Osteocyte (in vitro differentiated cells): ENCODE measurements around the gene FBXL7. TPM values are rescaled to one million over a fixed set of nuclear protein-coding genes. Genes with fewer than 3 reads are reported as not detected.

ENCODE experiments used
- DNase-seq: peaks from one replicate; pipeline ENCODE4 v3.0.0; 2021; ENCODE audit warnings: mixed read lengths; ENCODE audit not compliant: unreplicated experiment; ENCODE audit errors: extremely low spot score
- H3K27ac Mint-ChIP-seq: one replicate; pipeline ENCODE4 v1.8.0; 2021; ENCODE audit warnings: mild to moderate bottlenecking, mixed read lengths; ENCODE audit not compliant: unreplicated experiment
- H3K27me3 Mint-ChIP-seq: one replicate; pipeline ENCODE4 v1.8.0; 2021; ENCODE audit warnings: mixed read lengths; ENCODE audit not compliant: unreplicated experiment
- H3K36me3 Mint-ChIP-seq: one replicate; pipeline ENCODE4 v1.8.0; 2021; ENCODE audit warnings: mixed read lengths; ENCODE audit not compliant: unreplicated experiment
- H3K4me1 Mint-ChIP-seq: one replicate; pipeline ENCODE4 v1.8.0; 2021; ENCODE audit warnings: mixed read lengths; ENCODE audit not compliant: unreplicated experiment
- H3K4me3 Mint-ChIP-seq: one replicate; pipeline ENCODE4 v1.8.0; 2021; ENCODE audit warnings: mild to moderate bottlenecking, moderate library complexity, mixed read lengths; ENCODE audit not compliant: unreplicated experiment
- H3K9me3 Mint-ChIP-seq: one replicate; pipeline ENCODE4 v1.8.0; 2021; ENCODE audit warnings: mixed read lengths; ENCODE audit not compliant: unreplicated experiment
- total RNA-seq: library from RNA; stranded (reverse); gene quantifications from 2 replicates; pipeline ENCODE4 v1.2.1, GENCODE V29; 2021
- TF ChIP-seq, protein P1 (sequence below): fragments of 200-600 bp; sonication (generic); IDR thresholded peaks from 2 replicates; pipeline ENCODE4 v1.5.0; 2021; ENCODE audit warnings: antibody characterized with exemption, mild to moderate bottlenecking, moderate library complexity

FBXL7 gene
- total RNA-seq, 1 donor from 2014 or later: 28.4 TPM

GRCh38 chr5:15904899-15905830 is 405.2 kb downstream of the FBXL7 start:
- H3K27ac Mint-ChIP-seq: peak overlapping the region; percentile 40
- TF ChIP-seq, protein P1, sequence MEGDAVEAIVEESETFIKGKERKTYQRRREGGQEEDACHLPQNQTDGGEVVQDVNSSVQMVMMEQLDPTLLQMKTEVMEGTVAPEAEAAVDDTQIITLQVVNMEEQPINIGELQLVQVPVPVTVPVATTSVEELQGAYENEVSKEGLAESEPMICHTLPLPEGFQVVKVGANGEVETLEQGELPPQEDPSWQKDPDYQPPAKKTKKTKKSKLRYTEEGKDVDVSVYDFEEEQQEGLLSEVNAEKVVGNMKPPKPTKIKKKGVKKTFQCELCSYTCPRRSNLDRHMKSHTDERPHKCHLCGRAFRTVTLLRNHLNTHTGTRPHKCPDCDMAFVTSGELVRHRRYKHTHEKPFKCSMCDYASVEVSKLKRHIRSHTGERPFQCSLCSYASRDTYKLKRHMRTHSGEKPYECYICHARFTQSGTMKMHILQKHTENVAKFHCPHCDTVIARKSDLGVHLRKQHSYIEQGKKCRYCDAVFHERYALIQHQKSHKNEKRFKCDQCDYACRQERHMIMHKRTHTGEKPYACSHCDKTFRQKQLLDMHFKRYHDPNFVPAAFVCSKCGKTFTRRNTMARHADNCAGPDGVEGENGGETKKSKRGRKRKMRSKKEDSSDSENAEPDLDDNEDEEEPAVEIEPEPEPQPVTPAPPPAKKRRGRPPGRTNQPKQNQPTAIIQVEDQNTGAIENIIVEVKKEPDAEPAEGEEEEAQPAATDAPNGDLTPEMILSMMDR: no peak
- DNase-seq: no peak
- H3K27me3 Mint-ChIP-seq: no peaks in the 10 kb centered on the region
- H3K4me3 Mint-ChIP-seq: no peak overlapping the region
- peaks cover 5% of the 10 kb centered on the region for H3K4me1 Mint-ChIP-seq
- H3K9me3 Mint-ChIP-seq: no peaks in the 10 kb centered on the region
- no peaks in the 10 kb centered on the region for H3K36me3 Mint-ChIP-seq

DNA sequence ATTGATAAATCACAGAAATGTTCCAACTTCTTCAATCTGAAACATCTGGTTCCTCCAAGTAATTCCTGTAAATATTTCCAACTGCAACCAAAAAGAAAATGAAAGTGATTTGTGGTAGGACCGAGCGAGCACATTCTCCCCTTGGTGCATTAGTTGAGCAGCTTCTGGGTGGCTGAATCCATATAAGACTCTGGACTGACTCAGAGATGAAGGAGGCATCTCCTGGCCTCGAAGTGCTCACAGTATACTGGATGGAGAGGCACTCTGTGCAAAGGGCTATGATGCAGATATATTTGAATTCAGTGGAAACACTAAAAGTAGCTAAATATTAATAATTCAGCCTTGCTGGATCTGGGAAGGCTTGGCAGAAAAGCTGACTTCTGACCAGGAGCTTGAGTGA is 414.7 kb downstream of the FBXL7 start:
- Mint-ChIP-seq H3K27ac (no peak overlapping the region), H3K9me3 (no peaks in the 10 kb centered on the region), H3K4me1 (peaks cover 3% of the 10 kb centered on the region), H3K4me3 (no peak overlapping the region), H3K36me3 (no peaks in the 10 kb centered on the region), H3K27me3 (no peaks in the 10 kb centered on the region)
- DNase-seq: no peak
- TF ChIP-seq, protein P1: no peak

DNA sequence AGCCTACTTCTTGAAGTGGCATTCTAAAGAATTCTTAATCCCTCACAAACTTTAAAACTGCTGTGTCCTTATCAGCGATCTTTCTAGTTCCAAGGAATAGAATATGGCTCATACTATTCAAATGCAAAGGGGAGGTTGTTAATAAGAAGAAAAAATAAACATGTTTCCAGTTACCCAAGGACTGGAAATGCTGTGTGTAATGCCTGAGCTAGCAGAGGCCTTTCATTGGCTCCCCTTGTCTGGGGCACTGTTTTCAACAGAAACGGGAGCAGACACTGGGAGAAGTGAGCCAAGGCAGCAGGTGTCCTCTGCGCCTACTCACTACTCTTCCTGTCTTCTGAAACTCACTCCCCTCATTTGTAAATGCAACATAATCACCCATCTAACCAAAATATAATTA is 426.6 kb downstream of the FBXL7 start:
- Mint-ChIP-seq H3K9me3 (no peaks in the 10 kb centered on the region), H3K27me3 (no peaks in the 10 kb centered on the region), H3K27ac (no peak overlapping the region), H3K4me1 (no peaks in the 10 kb centered on the region), H3K4me3 (no peak overlapping the region), H3K36me3 (peaks cover 13% of the 10 kb centered on the region)
- no peak for DNase-seq
- TF ChIP-seq, protein P1: no peak

- H3K4me3 Mint-ChIP-seq: no peak overlapping the region
- no peak overlapping the region for H3K27ac Mint-ChIP-seq
- H3K36me3 Mint-ChIP-seq: peaks cover 16% of the 10 kb centered on the region
- DNase-seq: no peak
- TF ChIP-seq, protein P1: no peak
- no peaks in the 10 kb centered on the region for H3K27me3 Mint-ChIP-seq
- H3K4me1 Mint-ChIP-seq: no peaks in the 10 kb centered on the region
- no peaks in the 10 kb centered on the region for H3K9me3 Mint-ChIP-seq
Measured at GRCh38 chr5:15927710-15928380, 427.9 kb downstream of the FBXL7 start.

DNA sequence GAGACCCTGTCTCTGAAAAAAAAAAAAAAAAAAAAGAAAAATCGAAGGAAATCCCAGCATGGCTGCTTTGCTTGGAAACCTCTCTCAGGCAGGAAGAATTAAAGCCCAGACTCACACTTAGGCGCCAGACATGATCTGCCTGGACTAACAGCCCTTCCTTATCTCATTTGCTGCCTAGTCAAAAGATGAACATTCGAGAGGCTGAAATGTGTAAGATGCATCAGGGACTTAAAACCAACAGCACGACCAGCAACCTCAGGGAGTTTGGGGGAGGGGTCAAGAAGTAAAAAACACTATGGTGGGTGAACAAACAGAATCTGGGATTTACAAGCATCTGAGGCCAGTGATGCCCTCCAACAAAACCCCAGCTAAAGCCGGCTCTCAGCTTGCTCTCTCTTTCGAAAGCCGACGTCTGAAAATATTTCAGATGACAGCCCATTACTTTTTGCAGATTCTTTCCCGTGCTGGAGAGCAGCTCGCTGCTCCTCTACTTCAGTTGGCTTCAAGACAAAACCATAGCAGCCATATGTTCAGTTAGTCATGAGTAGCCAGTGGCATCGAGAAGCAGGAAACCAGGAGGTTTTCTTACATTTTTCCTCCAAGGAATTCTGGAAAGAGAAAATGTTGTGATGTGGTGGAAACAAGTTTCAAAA is 429.8 kb downstream of the FBXL7 start:
- DNase-seq: no peak
- H3K27ac Mint-ChIP-seq: no peak overlapping the region
- TF ChIP-seq, protein P1: no peak
- H3K36me3 Mint-ChIP-seq: peaks cover 18% of the 10 kb centered on the region
- no peaks in the 10 kb centered on the region for H3K9me3 Mint-ChIP-seq
- H3K4me3 Mint-ChIP-seq: no peak overlapping the region
- no peaks in the 10 kb centered on the region for H3K4me1 Mint-ChIP-seq
- H3K27me3 Mint-ChIP-seq: no peaks in the 10 kb centered on the region
